GM21576 (cell line): ENCODE results near the gene PIGW.
A peak's percentile ranks its signal among the peaks of the same experiment; 100 is the strongest.

Source experiments
- ATAC-seq: cut with Tn5 transposase; IDR thresholded peaks from one replicate; pipeline ENCODE4 v1.9.1; 2021; ENCODE audit warnings: mild to moderate bottlenecking, moderate library complexity; ENCODE audit not compliant: unreplicated experiment

PIGW gene

GRCh38 chr17:36545077-36545464 is 10.3 kb downstream of the PIGW start:
- peak; percentile 22 for ATAC-seq

GRCh38 chr17:36545465-36546417 is 11.0 kb downstream of the PIGW start:
- ATAC-seq: peak; percentile 69

GRCh38 chr17:36546418-36547093 is 11.8 kb downstream of the PIGW start:
- ATAC-seq: no peak

GRCh38 chr17:36547776-36548175 is 13.0 kb downstream of the PIGW start:
- no peak for ATAC-seq

GRCh38 chr17:36550491-36551417 is 16.0 kb downstream of the PIGW start:
- no peak for ATAC-seq

- ATAC-seq: no peak
These were observed 18.7 kb downstream of the PIGW start for GRCh38 chr17:36553459-36553858.

GRCh38 chr17:36566081-36566480 is 31.3 kb downstream of the PIGW start:
- ATAC-seq: no peak

- no peak for ATAC-seq
These were observed 40.2 kb downstream of the PIGW start for GRCh38 chr17:36575028-36575427.

- no peak for ATAC-seq
These were observed 42.0 kb downstream of the PIGW start for GRCh38 chr17:36576793-36577192.

- no peak for ATAC-seq
These were observed 43.9 kb downstream of the PIGW start for GRCh38 chr17:36578671-36579070.

- ATAC-seq: no peak
These were observed 49.0 kb downstream of the PIGW start for GRCh38 chr17:36583787-36584186.

GRCh38 chr17:36586138-36586537 is 51.4 kb downstream of the PIGW start:
- no peak for ATAC-seq
